Kidney tubule cell (primary cell): ENCODE data around the gene TM7SF3.
A peak's percentile ranks its signal among the peaks of the same experiment; 100 is the strongest.
"Not testable (repeated sequence)": the region's sequence is repeated elsewhere in the genome, so short reads cannot be mapped to it uniquely, and the experiment has no call there.

Experiments used
- DNase-seq: peaks from one replicate; pipeline ENCODE4 v3.0.0-alpha.2; 2018; ENCODE audit warnings: low spot score

Gene TM7SF3

DNA sequence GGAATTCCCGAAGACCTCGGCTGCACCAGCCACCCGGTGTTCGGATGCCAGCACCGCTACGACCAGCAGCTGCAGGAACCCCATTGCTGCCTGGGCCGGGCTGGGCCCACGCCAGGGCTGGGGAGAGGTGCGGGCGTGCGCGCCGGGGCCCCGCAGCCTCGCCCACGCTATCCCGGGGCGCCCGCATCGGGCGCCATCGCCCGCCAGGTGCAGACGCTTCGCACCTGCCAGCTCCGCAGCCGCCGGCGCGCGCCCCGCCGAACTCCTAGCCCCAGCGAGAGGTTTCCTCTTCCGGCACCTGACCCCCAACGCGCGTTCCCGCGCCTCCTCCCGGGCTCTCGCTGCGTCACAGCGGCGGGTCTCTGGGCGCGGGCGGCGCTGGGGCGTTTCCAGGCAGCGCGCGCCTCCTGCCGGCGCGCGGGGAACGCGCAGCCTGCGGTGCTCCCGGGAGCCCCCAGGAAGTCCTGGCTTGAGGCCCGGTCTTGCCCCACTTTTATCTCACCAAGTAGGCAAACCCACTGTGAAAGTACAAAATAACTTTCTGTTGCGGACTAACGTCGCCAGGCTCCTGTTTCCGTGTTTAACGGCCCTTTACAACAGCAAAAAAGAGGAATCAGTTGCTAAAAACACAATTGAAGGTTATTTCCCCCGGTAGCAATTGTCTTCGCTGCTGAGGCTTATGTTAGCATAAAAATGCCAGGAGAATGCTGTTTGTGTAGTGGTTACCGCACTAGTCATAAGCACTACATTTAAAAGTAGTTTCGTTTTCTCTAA, at the start of gene TM7SF3:
Gene TM7SF3 (minus strand): TSS at position 300 of the 774 bp plus-strand sequence. CDS start 216 bp downstream, at position 84.
- peak; percentile 94 for DNase-seq

DNA sequence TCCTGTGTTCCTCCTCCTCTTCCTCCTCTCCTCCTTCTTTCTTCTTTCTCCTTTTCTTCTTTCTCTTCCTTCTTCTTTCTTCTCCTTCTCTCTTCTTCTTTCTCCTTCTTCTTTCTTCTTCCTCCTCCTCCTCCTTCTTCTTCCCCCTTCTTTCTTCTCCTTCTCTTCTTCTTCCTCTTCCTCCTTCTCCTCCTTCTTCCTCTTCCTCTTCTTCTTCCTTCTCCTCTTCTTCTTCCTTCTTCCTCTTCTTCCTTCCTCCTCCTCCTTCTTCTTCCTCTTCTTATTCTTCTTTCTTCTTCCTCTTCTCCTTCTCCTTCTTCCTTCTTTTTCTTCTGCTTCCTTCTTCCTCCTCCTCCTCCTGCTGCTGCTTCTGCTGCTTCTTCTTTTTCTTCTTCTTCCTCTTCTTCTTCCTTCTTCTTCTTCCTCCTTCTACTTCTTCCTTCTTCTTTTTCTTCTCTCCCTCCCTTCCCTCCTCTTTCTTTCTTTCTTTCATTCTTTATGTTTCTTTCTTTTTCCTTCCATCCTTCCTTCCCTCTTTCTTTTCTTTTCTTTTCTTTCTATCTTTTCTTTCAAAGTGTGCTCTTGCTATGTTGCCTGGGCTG, 49.2 kb upstream of the TM7SF3 start:
- no peak for DNase-seq

DNA sequence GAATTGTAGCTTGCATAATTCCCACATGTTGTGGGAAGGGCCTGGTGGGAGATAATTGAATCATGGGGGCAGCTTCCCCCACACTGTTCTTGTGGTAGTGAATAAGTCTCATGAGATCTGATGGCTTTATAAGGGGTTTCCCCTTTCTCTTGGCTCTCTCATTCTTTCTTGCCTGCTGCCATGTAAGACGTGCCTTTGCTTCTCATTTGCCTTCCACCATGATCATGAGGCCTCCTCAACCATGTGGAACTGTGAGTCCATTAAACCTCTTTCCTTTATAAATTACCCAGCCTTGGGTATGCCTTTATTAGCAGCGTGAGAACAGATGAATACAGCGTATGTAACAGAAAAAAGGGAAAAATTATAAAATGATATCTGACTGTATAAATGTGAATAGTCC, 47.1 kb upstream of the TM7SF3 start:
- no peak for DNase-seq

DNA sequence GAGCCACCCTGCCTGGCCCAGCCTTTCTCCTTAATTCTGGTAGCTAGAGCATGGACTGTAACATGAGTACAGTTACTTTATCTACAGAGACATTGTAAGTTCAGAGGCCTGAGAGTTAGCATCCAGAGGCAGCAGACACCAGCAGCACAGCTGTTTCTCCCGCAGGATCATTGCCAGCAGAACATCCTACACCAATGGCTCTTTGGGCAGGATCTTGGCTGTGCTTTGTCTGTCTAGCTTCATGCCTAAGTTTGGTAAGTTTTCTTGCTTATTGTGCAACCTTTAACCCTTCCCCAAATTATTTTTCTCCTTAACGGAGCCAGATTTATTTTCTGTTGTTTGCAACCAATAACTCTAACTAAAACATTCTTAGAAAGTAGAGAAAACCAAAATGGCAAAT, 46.6 kb upstream of the TM7SF3 start:
- DNase-seq: no peak

DNA sequence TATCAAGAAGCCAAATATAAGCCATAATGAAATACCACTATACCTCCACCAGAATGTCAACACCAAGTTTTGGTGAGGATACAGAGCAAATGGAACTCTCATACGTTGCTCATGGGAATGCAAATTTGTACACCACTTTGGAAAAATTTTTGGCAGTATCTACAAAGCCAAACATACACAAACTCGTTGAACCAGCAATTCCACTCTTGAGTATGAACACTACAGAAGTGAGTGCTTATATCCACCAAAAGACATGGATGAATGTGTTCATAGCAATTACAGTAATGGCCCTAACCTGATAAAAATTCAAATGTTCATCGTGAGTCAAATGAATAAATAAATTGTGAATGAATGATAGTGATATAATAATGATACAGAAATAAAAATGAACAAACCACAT, 43.4 kb upstream of the TM7SF3 start:
- DNase-seq: no peak

DNA sequence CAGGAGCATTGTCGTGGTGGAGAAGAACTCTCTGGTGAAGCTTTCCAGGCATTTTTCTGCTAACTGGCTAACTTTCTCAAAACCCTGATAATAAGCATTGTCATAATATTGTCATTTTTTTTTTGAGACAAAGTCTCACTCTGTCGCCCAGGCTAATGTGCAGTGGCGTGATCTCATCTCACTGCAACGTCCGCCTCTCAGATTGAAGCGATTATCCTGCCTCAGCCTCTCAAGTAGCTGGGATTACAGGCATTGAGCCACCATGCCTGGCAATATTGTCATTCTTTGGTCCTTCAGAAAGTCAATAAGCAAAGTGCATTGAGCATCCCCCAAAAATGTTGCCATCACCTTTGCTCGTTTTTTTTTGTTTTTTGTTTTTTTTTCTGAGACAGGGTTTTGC, 41.8 kb upstream of the TM7SF3 start:
- DNase-seq: no peak

- no peak for DNase-seq
Observed at GRCh38 chr12:27052742-27053141, 38.6 kb upstream of the TM7SF3 start.

DNA sequence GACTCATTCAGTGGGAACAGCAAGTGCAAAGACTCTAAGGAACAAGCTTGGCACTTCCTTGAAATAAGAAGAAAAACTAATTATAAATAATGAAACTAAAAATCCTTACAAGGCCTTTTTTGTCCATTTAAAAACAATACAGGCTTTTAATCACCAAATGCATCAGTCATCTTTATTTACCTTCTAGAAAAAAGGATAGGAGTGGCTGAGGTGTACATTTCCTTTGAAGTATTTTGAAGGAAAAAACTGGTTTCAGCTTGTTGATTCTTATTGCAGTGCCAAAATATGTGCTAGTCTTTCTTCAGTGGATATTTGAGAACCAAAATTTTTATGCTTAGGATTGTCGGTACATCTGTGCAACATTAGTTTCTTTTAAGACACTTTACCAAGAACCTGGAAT, 38.0 kb upstream of the TM7SF3 start:
- no peak for DNase-seq

DNA sequence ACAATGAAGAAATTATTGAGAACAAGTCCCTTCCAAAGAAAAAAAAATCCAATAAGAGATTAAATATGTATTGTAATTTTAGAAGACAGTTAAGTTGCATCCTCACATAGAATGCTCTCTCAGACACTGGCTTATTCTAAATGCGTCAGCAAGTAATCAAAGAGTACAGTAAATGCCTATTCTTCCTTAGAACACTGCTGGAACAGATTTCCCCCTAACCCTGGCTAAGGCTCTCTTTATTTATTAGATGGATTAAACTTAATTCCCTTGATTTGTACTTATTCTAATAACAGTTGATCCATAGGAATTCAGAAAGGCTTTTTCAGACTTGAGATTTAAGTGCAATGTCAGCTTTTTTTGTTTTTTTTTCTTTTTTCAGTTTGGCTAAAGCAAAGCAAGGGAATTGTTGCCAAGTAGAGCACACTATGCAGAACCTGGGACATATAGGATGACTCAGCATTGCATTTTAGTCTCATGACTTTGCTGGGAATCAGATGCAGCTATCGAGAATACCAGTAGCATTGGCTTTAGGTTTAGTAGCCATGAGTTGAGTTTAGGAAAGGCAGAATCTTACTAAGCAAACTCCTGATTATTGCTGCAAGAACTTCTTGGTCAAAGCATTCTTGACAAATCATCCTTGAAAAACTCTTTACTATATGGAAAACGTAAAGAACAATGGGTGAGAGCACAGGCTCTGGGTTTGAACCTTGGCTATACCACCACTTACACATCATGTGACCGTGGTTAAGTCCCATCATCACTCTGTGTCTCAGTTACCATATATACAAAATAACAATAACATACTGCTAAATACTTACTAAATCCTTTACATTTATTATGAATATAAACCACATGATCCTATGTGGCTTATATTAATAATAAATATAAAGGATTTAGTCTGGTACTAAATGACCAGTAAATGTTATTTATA, 34.9 kb upstream of the TM7SF3 start:
- no peak for DNase-seq

DNA sequence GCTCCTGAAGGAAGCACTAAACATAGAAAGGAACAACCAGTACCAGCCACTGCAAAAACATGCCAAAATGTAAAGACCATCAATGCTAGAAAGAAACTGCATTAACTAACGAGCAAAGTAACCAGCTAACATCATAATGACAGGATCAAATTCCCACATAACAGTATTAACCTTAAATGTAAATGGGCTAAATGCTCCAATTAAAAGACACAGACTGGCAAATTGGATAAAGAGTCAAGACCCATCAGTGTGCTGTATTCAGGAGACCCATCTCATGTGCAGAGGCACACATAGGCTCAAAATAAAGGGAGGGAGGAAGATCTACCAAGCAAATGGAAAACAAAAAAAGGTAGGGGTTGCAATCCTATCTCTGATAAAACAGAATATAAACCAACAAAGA, 27.8 kb upstream of the TM7SF3 start:
- not testable (repeated sequence) for DNase-seq

- DNase-seq: not testable (repeated sequence)
Observed at GRCh38 chr12:27040637-27041036, 26.5 kb upstream of the TM7SF3 start.

DNA sequence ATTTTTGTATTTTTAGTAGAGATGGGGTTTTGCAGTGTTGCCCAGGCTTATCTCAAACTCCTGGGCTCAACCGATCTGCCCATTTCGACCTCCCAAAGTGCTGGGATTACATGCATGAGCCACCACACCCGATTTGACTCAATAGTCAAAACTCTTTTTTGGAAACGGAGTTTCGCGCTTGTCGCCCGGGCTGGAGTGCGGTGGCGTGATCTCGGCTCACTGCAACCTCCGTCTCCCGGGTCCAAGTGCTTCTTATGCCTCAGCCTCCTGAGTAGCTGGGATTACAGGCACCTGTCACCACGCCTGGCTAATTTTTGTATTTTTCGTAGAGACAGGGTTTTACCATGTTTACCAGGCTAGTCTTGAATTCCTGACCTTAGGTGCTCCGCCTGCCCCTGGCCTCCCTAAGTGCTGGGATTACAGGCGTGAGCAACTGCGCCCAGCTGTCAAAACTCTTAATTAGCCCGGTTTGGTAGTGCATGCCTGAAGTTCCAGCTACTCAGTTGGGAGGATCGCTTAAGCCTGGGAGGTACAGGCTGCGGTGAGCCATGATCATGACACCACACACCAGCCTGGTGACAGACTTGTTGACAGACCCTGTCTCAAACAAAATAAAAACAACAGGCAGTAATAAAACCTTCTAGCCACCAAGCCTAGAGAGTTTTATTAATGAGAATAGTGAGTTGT, 20.6 kb upstream of the TM7SF3 start:
- no peak for DNase-seq

GRCh38 chr12:27032679-27033078, 18.5 kb upstream of the TM7SF3 start:
- no peak for DNase-seq

DNA sequence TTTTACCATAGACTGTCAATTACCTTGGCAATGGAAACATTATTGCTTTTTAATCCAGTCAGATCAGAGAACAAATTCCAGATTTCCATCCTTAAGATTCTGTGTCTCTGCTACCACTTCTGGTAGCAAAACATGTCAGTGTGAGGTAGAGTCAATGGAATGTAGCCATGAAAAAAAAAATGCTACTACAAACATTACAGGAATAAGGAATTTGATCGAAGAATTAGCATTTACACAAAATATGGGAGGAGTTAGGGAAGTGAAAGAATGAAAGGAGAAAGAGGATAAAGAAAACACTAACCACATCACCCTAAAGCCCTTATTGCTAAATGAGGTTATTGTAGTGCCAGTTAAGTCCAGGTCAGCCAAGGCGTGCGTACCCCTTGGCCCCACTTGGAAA, 17.3 kb upstream of the TM7SF3 start:
- DNase-seq: no peak

DNA sequence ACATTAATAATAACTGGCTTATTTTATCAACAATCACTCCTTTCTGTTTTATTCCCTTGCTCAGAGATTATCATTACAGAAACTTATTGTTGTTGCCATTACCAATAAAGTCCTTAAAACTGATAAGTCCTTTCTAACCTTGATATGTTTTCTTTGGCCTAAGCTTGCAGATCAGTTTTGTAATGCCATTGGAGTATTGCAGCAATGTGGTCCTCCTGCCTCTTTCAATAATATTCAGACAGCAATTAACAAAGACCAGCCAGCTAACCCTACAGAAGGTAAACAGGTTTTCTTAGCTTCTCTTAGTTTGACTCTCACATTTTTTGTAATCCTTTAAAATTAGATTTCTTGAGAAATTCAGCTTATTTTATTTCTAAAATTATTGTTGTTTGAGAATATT, 12.1 kb upstream of the TM7SF3 start:
- DNase-seq: no peak

- peak; percentile 38 for DNase-seq
Observed at GRCh38 chr12:27025116-27025515, 10.9 kb upstream of the TM7SF3 start.

DNA sequence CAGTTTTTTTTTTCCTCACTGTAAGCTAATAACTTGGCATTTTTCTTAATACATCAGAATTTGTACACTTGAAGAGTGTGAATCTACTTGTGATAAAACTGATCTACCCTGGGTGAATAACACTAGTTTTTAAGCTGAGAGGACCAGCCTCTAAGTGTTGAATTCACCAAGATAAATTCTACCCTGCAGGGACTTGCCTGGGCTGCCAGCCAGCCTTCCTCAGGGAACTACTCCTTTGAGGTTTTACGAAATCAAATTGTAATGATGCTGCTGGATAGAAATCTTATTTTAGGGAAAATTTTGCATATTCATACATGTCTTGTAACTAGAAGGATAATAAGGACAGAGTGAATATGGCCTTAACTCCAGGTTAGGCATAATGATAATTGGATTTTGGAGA, 10.1 kb upstream of the TM7SF3 start:
- DNase-seq: no peak

- no peak for DNase-seq
Observed at GRCh38 chr12:27020761-27021160, 6.6 kb upstream of the TM7SF3 start.

DNA sequence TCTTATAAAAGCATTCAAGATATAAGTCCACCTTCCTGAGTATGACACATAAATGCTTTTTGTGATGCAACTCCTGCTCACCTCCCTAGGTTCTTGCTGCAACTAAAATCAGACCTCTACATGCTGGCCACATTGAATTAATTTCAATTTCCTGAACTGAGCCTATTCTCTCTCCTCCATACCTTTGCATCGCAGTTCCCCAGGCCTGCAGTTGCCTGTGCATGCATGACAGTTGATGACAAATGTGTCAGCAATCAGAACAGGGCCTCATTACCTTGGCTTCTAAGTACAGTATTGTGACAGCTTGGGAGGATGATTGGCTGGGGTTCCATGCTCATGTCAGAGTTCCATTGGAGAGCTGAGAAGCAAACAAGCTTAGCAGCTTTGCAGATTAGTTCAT, 3.9 kb upstream of the TM7SF3 start:
- no peak for DNase-seq

- not testable (repeated sequence) for DNase-seq
Observed at GRCh38 chr12:27017163-27017823, 3.1 kb upstream of the TM7SF3 start.

DNA sequence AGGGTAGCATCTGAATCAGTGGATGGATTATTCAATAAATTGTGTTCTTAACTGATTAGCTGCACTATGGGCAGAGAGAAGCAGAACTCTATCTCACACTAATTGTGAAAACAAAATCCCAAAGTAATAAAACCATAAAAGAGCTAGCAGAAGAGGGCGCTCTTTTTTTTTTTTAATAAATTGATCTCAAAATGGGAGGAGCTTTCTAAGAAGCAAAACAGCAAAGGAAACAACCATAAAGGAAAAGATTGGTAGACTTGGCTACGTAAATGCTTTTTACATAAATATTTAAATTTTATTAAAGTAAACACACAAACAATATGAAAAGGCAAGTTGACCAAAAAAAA, 1.5 kb upstream of the TM7SF3 start:
- peak; percentile 60 for DNase-seq
